K562 (cell line): ENCODE data around the gene MYADML2. TPM values are rescaled to one million over a fixed set of nuclear protein-coding genes. Genes with fewer than 3 reads are reported as not detected.

ENCODE experiments used
- BHLHE40 ChIP-seq: IDR thresholded peaks from 2 replicates; pipeline ENCODE4 v1.6.1; 2011; ENCODE audit warnings: low read length, improper control_type of control experiment
- CHD1 ChIP-seq: fragments of 200-600 bp; sonication (generic); IDR thresholded peaks from one replicate; pipeline ENCODE4 v1.6.1; 2012; ENCODE audit warnings: mild to moderate bottlenecking, moderate library complexity, low read length, inconsistent platforms
- CREM ChIP-seq: IDR thresholded peaks from 2 replicates; pipeline ENCODE4 v1.6.1; 2014; ENCODE audit warnings: antibody characterized with exemption, low read depth
- EP400 ChIP-seq: fragments of 450-650 bp; IDR thresholded peaks from 2 replicates; pipeline ENCODE4 v1.6.1; 2017; ENCODE audit warnings: antibody characterized with exemption, mild to moderate bottlenecking, moderate library complexity
- ESRRA ChIP-seq: fragments of 450-650 bp; IDR thresholded peaks from 2 replicates; pipeline ENCODE4 v1.6.1; 2014; ENCODE audit warnings: low read depth, mild to moderate bottlenecking, moderate library complexity, borderline replicate concordance
- NR2C1 ChIP-seq, 2 experiments: fragments of 450-650 bp; IDR thresholded peaks; 2 replicates each; pipeline ENCODE4 v1.6.1; 2017; ENCODE audit warnings: mild to moderate bottlenecking in 2 of 2, antibody characterized with exemption in 1 of 2, inconsistent platforms in 1 of 2, missing compliant biosample characterization in 1 of 2, missing genetic modification characterization in 1 of 2
- RBFOX2 ChIP-seq: fragments of 200-400 bp; formaldehyde crosslinking; IDR thresholded peaks from 2 replicates; pipeline ENCODE4 v1.6.1; 2017; ENCODE audit warnings: low read depth, mild to moderate bottlenecking, low read length, moderate library complexity
- SOX6 ChIP-seq: fragments of 450-650 bp; IDR thresholded peaks from 2 replicates; pipeline ENCODE4 v1.6.1; 2014; ENCODE audit warnings: mild to moderate bottlenecking
- SP1 ChIP-seq: sonication (generic); formaldehyde crosslinking; IDR thresholded peaks from 2 replicates; pipeline ENCODE4 v1.8.1; 2022; ENCODE audit warnings: mild to moderate bottlenecking, missing genetic modification reagents
- TFAM ChIP-seq: fragments of 250-450 bp; sonication (Bioruptor Pico); conservative IDR thresholded peaks from 2 replicates; pipeline ENCODE4 v1.5.0; 2021; ENCODE audit warnings: mild to moderate bottlenecking, moderate library complexity
- XRCC4 ChIP-seq: IDR thresholded peaks from one replicate; pipeline ENCODE4 v1.6.1; 2011; ENCODE audit not compliant: insufficient read depth, insufficient read length; ENCODE audit errors: extremely low read depth
- ZBTB40 ChIP-seq, 2 experiments: fragments of 450-650 bp in 1 of 2; sonication (generic) in 1 of 2; formaldehyde crosslinking in 1 of 2; IDR thresholded peaks; 2 replicates each; pipeline versions ENCODE4 v1.7.1 to v1.9.0; 2016 to 2022; ENCODE audit warnings: inconsistent platforms in 1 of 2, mild to moderate bottlenecking in 1 of 2, missing genetic modification reagents in 1 of 2
- ZNF239 ChIP-seq: fragments of 250-450 bp; sonication (Bioruptor Pico); IDR thresholded peaks from 2 replicates; pipeline ENCODE4 v1.4.0; 2020; ENCODE audit warnings: mild to moderate bottlenecking
- polyA plus RNA-seq, 8 experiments: library from polyadenylated mRNA; depleted of rRNA in 4 of 8; stranded (reverse) in 5 of 8; unstranded in 3 of 8; fragments of >200 nt; fragmentation: Nextera tagmentation in 2 of 8; fragmentation: Illumina TruSeq in 1 of 8; extraction: Ambion mirVana in 2 of 8; extraction: Trizol in 1 of 8; gene quantifications; 2 replicates each; pipeline versions ENCODE4 v1.2.1 to v1.2.3, GENCODE V29; 2011 to 2014; ENCODE audit warnings: inconsistent platforms in 1 of 8, missing spikeins in 1 of 8
- total RNA-seq, 7 experiments: library from RNA; depleted of rRNA in 6 of 7; stranded (reverse); fragments of >200 nt in 6 of 7; fragmentation: Illumina TruSeq in 2 of 7; extraction: Trizol in 2 of 7; gene quantifications; 2 replicates each; pipeline versions ENCODE4 v1.2.1 to v1.2.3, GENCODE V29; 2011 to 2021; ENCODE audit warnings: low replicate concordance in 1 of 7
- TF ChIP-seq, protein P1 (sequence below): sonication (generic); formaldehyde crosslinking; IDR thresholded peaks from 2 replicates; pipeline ENCODE4 v1.8.1; 2023; ENCODE audit warnings: mild to moderate bottlenecking, missing genetic modification reagents, moderate library complexity
- TF ChIP-seq, protein P2 (sequence below), 2 experiments: fragments of 450-650 bp; conservative IDR thresholded peaks; 2 replicates each; pipeline ENCODE4 v1.6.1; 2017; ENCODE audit warnings: mild to moderate bottlenecking in 2 of 2, moderate library complexity in 2 of 2

Gene MYADML2
- total and polyA plus RNA-seq, 9 of the 15 experiments (the other 6 are each of a cell fraction or from before 2014, with no cell fraction given): not detected

GRCh38 chr17:81909966-81910839, 36.8 kb downstream of the MYADML2 start (continued):
- no peak for TF ChIP-seq ZBTB40 (IDR thresholded peaks at IDR 0.05)
- no peak for TF ChIP-seq ZBTB40 (CRISPR knock-in tag; IDR thresholded peaks at IDR 0.05)
- peak; percentile 91 for TF ChIP-seq ESRRA
- TF ChIP-seq, protein P1, sequence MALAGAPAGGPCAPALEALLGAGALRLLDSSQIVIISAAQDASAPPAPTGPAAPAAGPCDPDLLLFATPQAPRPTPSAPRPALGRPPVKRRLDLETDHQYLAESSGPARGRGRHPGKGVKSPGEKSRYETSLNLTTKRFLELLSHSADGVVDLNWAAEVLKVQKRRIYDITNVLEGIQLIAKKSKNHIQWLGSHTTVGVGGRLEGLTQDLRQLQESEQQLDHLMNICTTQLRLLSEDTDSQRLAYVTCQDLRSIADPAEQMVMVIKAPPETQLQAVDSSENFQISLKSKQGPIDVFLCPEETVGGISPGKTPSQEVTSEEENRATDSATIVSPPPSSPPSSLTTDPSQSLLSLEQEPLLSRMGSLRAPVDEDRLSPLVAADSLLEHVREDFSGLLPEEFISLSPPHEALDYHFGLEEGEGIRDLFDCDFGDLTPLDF: no peak
- no peak for TF ChIP-seq ZNF239
- TF ChIP-seq BHLHE40: peak; percentile 95
- 0 out of 2 replicates have a peak, but pooled peaks have one; percentile 19 for TF ChIP-seq CREM
- TF ChIP-seq XRCC4: no peak
- peak; percentile 56; the same call in 1 of the 2 replicates for TF ChIP-seq SP1
- TF ChIP-seq NR2C1 (IDR thresholded peaks at IDR 0.05): peak; percentile 87
- TF ChIP-seq NR2C1 (tag; IDR thresholded peaks at IDR 0.05): peak; percentile 93
- no peak for TF ChIP-seq TFAM
- peak; percentile 21 for TF ChIP-seq CHD1
- TF ChIP-seq, protein P2, sequence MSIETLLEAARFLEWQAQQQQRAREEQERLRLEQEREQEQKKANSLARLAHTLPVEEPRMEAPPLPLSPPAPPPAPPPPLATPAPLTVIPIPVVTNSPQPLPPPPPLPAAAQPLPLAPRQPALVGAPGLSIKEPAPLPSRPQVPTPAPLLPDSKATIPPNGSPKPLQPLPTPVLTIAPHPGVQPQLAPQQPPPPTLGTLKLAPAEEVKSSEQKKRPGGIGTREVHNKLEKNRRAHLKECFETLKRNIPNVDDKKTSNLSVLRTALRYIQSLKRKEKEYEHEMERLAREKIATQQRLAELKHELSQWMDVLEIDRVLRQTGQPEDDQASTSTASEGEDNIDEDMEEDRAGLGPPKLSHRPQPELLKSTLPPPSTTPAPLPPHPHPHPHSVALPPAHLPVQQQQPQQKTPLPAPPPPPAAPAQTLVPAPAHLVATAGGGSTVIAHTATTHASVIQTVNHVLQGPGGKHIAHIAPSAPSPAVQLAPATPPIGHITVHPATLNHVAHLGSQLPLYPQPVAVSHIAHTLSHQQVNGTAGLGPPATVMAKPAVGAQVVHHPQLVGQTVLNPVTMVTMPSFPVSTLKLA (conservative IDR thresholded peaks at IDR 0.05): peak; percentile 67 to 74
- peak; percentile 0; the same call in 1 of the 2 replicates for TF ChIP-seq RBFOX2
- peak; percentile 49 for TF ChIP-seq EP400
- peak; percentile 74 for TF ChIP-seq SOX6
